ENCODE results near the gene PCDHGB3. TPM values are rescaled to one million over a fixed set of nuclear protein-coding genes. Genes with fewer than 3 reads are reported as not detected.

The PCDHGB3 gene
- total RNA-seq, 2 donors from 2014 or later = 0.40 to 4.6 TPM

- no peaks in the 10 kb centered on the region for H3K27me3 ChIP-seq (ENCODE audit: control insufficient read depth, insufficient read depth, low read length, poor library complexity, severe bottlenecking)
- Mint-ChIP-seq H3K4me3 (no peak within 1 kb of the TSS), H3K27ac (no peak within 1 kb of the TSS), H3K9me3 (peaks cover 68% of the 10 kb centered on the region), H3K27me3 (ENCODE audit: insufficient read depth) (no peaks in the 10 kb centered on the region), H3K4me1 (no peaks in the 10 kb centered on the region), H3K36me3 (ENCODE audit: low read depth) (peaks cover 50% of the 10 kb centered on the region)
- 96% methylated on average over 28 to 33 of the region's 34 CpGs for WGBS, 2 experiments (ENCODE audit: insufficient coverage in 1 of 2, insufficient read length in 1 of 2)
- no peaks in the 10 kb centered on the region for H3K36me3 ChIP-seq (ENCODE audit: control insufficient read depth, insufficient read depth, low read length)
- no peak for DNase-seq
- no peaks in the 10 kb centered on the region for H3K4me1 ChIP-seq (ENCODE audit: control insufficient read depth, insufficient read depth, low read length)
- peaks cover 47% of the 10 kb centered on the region for H3K9me3 ChIP-seq (ENCODE audit: control insufficient read depth, low read length)
- no peak within 1 kb of the TSS for H3K4me3 ChIP-seq (ENCODE audit: low read length)
- TF ChIP-seq, protein P1, sequence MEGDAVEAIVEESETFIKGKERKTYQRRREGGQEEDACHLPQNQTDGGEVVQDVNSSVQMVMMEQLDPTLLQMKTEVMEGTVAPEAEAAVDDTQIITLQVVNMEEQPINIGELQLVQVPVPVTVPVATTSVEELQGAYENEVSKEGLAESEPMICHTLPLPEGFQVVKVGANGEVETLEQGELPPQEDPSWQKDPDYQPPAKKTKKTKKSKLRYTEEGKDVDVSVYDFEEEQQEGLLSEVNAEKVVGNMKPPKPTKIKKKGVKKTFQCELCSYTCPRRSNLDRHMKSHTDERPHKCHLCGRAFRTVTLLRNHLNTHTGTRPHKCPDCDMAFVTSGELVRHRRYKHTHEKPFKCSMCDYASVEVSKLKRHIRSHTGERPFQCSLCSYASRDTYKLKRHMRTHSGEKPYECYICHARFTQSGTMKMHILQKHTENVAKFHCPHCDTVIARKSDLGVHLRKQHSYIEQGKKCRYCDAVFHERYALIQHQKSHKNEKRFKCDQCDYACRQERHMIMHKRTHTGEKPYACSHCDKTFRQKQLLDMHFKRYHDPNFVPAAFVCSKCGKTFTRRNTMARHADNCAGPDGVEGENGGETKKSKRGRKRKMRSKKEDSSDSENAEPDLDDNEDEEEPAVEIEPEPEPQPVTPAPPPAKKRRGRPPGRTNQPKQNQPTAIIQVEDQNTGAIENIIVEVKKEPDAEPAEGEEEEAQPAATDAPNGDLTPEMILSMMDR (conservative IDR thresholded peaks at IDR 0.05) = no peak
- H3K9ac ChIP-seq (ENCODE audit: extremely low read depth, low read length, poor library complexity, severe bottlenecking) = no peak within 1 kb of the TSS
- no peak within 1 kb of the TSS for H3K27ac ChIP-seq (ENCODE audit: low read depth, low read length)
Measured at GRCh38 chr5:141363952-141364660, 5.9 kb upstream of the PCDHGB3 start, which contains the start of gene PCDHGA5. Gene PCDHGA5 (plus strand): TSS chr5:141364162. CDS start chr5:141364331, 169 bp downstream.

- Histone ChIP-seq H3K4me1 (ENCODE audit: control insufficient read depth, insufficient read depth, low read length) (no peaks in the 10 kb centered on the region), H3K9ac (ENCODE audit: extremely low read depth, low read length, poor library complexity, severe bottlenecking) (no peak overlapping the region), H3K27ac (ENCODE audit: low read depth, low read length) (no peak overlapping the region), H3K9me3 (ENCODE audit: control insufficient read depth, low read length) (peaks cover 43% of the 10 kb centered on the region), H3K4me3 (ENCODE audit: low read length) (no peak overlapping the region), H3K27me3 (ENCODE audit: control insufficient read depth, insufficient read depth, low read length, poor library complexity, severe bottlenecking) (no peaks in the 10 kb centered on the region), H3K36me3 (ENCODE audit: control insufficient read depth, insufficient read depth, low read length) (no peaks in the 10 kb centered on the region)
- Mint-ChIP-seq H3K27me3 (ENCODE audit: insufficient read depth) (no peaks in the 10 kb centered on the region), H3K27ac (no peak overlapping the region), H3K4me1 (no peaks in the 10 kb centered on the region), H3K4me3 (no peak overlapping the region), H3K36me3 (ENCODE audit: low read depth) (peaks cover 47% of the 10 kb centered on the region), H3K9me3 (peaks cover 68% of the 10 kb centered on the region)
- 96% methylated on average over 43 to 46 of the region's 46 CpGs for WGBS, 2 experiments (ENCODE audit: insufficient coverage in 1 of 2, insufficient read length in 1 of 2)
- DNase-seq = no peak
- TF ChIP-seq, protein P1 (conservative IDR thresholded peaks at IDR 0.05) = no peak
Measured at GRCh38 chr5:141366016-141366896, 3.8 kb upstream of the PCDHGB3 start.

DNA sequence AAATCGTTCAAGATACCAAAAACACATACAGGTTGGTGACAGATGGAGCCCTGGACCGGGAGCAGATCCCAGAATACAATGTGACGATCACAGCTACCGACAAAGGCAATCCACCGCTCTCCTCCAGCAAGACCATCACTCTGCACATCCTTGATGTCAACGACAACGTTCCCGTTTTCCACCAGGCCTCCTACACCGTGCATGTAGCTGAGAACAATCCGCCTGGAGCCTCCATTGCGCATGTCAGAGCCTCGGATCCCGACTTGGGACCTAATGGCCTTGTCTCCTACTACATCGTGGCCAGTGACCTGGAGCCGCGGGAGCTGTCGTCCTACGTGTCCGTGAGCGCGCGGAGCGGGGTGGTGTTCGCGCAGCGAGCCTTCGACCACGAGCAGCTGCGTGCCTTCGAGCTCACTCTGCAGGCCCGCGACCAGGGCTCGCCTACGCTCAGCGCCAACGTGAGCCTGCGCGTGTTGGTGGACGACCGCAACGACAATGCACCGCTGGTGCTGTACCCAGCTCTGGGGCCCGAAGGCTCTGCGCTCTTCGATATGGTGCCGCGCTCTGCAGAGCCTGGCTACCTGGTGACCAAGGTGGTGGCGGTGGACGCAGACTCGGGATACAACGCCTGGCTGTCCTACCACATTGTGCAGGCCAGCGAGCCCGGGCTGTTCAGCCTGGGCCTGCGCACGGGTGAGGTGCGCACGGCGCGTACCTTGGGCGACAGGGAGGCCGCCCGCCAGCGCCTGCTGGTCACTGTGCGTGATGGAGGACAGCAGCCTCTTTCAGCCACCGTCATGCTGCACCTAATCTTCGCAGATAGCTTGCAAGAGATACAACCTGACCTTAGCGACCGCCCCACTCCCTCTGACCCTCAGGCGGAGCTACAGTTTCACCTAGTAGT lies 1.8 kb downstream of the PCDHGB3 start:
- peaks cover 40% of the 10 kb centered on the region for H3K9me3 ChIP-seq (ENCODE audit: control insufficient read depth, low read length)
- H3K4me1 Mint-ChIP-seq = no peaks in the 10 kb centered on the region
- WGBS, 2 experiments (ENCODE audit: insufficient coverage in 1 of 2, insufficient read length in 1 of 2) = 95 to 96% methylated on average over 58 to 69 of the region's 69 CpGs

More for the DNA sequence above, 1.8 kb downstream of the PCDHGB3 start:
- TF ChIP-seq, protein P1 (conservative IDR thresholded peaks at IDR 0.05) = no peak
- no peak overlapping the region for H3K27ac Mint-ChIP-seq
- Histone ChIP-seq H3K9ac (ENCODE audit: extremely low read depth, low read length, poor library complexity, severe bottlenecking) (no peak overlapping the region), H3K4me3 (ENCODE audit: low read length) (no peak overlapping the region), H3K27ac (ENCODE audit: low read depth, low read length) (no peak overlapping the region), H3K36me3 (ENCODE audit: control insufficient read depth, insufficient read depth, low read length) (no peaks in the 10 kb centered on the region), H3K4me1 (ENCODE audit: control insufficient read depth, insufficient read depth, low read length) (no peaks in the 10 kb centered on the region), H3K27me3 (ENCODE audit: control insufficient read depth, insufficient read depth, low read length, poor library complexity, severe bottlenecking) (no peaks in the 10 kb centered on the region)
- DNase-seq = no peak
- H3K27me3 Mint-ChIP-seq (ENCODE audit: insufficient read depth) = no peaks in the 10 kb centered on the region
- peaks cover 43% of the 10 kb centered on the region for H3K36me3 Mint-ChIP-seq (ENCODE audit: low read depth)
- peaks cover 59% of the 10 kb centered on the region for H3K9me3 Mint-ChIP-seq
- H3K4me3 Mint-ChIP-seq = no peak overlapping the region
